G401 (cell line): ENCODE data around the gene PREB. TPM values are rescaled to one million over a fixed set of nuclear protein-coding genes. Genes with fewer than 3 reads are reported as not detected.

Source experiments
- DNase-seq: peaks from one replicate; pipeline ENCODE4 v3.0.0-alpha.2; 2015; ENCODE audit warnings: low spot score
- in situ Hi-C: cut with HindIII; loops from 2 replicates; pipeline ENCODE4 v1.10.0; 2016; ENCODE audit warnings: low sequenced_read_pairs, mixed read lengths
- total RNA-seq: library from RNA; depleted of rRNA; stranded (reverse); fragments of >200 nt; shearing (Covaris generic); gene quantifications from 2 replicates; pipeline ENCODE4 v1.2.3, GENCODE V29; 2014

The PREB gene
- total RNA-seq, 1 experiment from 2014 or later, result 89.5 TPM

DNA sequence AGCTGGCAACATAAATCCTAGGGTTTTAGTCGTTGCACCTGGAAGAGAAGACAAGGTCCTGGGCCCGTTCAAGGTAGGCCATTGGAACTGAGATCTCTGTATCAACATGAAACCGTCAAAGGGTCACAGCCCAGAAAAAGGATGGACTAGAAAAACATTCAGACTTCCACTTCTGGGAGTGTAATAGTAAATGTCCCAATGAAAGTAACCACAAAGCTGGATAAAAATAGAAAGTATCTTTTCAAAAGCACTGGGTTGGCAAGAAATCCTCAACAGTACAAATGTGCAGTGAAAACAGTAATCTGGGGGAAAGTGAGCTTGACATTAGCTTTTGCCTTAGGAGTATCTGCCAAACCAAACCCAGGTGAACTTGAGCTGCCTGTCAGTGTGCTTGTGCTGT, 28.5 kb downstream of the PREB start:
- in situ Hi-C loops, result no loop called here

DNA sequence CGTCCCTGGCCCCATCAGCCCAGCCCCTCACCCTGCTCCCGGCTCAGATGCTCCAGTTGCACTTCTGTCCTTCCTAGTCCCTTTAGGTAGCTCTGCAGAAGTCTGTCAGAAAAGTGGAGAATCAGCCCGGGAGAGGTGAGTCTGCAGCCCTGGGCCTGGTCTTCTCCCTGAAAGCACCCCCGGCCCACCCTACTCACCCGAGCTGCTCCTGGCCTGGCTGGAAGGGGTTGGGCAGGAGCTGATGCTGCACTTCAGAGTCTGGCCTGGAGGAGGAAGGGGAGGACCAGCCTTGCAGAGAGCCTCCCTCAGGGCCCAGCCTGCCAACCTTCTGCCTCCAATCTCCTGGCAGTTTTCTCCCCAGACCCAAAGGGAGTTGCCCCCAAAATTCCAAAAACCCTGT, 32.1 kb downstream of the PREB start:
- DNase-seq, result no peak
- in situ Hi-C loops, result no loop called here

More for the DNA sequence above, 28.5 kb downstream of the PREB start:
- no peak for DNase-seq

DNA sequence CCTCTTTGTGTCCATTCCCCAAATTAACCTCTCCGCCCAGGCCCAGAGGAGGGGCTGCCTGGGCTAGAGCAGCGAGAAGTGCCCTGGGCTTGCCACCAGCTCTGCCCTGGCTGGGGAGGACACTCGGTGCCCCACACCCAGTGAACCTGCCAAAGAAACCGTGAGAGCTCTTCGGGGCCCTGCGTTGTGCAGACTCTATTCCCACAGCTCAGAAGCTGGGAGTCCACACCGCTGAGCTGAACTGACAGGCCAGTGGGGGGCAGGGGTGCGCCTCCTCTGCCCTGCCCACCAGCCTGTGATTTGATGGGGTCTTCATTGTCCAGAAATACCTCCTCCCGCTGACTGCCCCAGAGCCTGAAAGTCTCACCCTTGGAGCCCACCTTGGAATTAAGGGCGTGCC, 34.4 kb downstream of the PREB start:
- no peak for DNase-seq
- in situ Hi-C loops, result no loop called here

DNA sequence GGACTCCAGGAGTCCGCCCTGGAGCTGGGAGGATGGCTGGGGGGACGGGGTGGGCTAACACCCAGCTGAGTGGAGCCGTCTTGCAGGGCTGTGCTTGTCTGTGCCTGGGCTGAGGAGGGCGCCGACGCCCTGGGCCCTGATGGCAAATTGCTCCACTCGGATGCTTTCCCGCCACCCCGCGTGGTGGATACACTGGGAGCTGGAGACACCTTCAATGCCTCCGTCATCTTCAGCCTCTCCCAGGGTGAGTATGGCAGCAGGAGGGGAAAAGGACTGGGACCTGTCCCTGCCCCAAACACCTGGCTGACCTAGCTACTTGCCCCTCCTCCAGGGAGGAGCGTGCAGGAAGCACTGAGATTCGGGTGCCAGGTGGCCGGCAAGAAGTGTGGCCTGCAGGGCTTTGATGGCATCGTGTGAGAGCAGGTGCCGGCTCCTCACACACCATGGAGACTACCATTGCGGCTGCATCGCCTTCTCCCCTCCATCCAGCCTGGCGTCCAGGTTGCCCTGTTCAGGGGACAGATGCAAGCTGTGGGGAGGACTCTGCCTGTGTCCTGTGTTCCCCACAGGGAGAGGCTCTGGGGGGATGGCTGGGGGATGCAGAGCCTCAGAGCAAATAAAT, 35.0 kb downstream of the PREB start:
- in situ Hi-C loops, result no loop called here
- DNase-seq, result no peak

GRCh38 chr2:27097341-27097740, 37.1 kb downstream of the PREB start:
- DNase-seq, result no peak
- in situ Hi-C loops, result no loop called here

- no peak for DNase-seq
- in situ Hi-C loops, result no loop called here
These were observed 37.6 kb downstream of the PREB start for GRCh38 chr2:27096748-27097297.

GRCh38 chr2:27095745-27096651, 38.4 kb downstream of the PREB start:
- DNase-seq, result peak; percentile 88
- in situ Hi-C loops, result no loop called here

- in situ Hi-C loops, result no loop called here
- DNase-seq, result no peak
These were observed 39.0 kb downstream of the PREB start for GRCh38 chr2:27095427-27095744.

- DNase-seq, result no peak
- in situ Hi-C loops, result no loop called here
These were observed 40.0 kb downstream of the PREB start for GRCh38 chr2:27094353-27094984.

GRCh38 chr2:27093430-27094352, 40.7 kb downstream of the PREB start:
- DNase-seq, result no peak
- in situ Hi-C loops, result no loop called here

DNA sequence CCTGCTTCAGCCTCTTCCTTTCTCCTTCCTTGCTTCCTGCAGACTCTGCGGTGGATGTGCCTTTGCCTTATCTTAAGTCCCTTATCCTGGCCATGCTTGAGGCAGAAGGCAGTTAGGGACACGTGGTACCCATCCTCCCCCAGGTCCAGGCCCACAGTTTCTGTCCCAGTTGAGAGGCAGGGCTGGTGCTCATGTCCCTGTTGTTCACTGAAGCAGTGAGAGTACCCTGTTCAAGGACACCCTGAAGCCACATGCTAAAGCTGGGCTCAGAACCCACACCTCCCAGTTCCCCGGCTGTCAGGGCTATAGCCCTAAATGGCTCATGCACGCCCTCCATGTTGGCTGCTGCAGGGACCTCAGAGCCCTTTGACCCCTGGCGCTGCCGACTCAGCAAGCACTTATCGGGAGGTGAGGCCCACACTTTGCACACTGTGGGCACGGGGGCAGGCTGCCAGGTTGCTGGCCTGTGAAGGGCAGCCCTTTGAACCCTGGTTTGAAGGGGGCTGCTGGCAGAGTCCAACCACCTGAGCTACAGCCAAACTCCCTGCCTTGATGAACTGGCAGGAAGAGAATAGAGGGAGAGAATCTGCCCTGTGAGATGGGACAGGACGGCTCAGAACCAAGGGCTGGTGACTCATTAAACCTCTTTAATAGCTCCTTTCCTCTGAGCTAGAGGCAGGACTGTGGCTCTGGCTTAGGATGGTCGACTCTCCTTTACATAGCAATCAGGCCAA, 41.6 kb downstream of the PREB start:
- in situ Hi-C loops, result no loop called here
- no peak for DNase-seq

DNA sequence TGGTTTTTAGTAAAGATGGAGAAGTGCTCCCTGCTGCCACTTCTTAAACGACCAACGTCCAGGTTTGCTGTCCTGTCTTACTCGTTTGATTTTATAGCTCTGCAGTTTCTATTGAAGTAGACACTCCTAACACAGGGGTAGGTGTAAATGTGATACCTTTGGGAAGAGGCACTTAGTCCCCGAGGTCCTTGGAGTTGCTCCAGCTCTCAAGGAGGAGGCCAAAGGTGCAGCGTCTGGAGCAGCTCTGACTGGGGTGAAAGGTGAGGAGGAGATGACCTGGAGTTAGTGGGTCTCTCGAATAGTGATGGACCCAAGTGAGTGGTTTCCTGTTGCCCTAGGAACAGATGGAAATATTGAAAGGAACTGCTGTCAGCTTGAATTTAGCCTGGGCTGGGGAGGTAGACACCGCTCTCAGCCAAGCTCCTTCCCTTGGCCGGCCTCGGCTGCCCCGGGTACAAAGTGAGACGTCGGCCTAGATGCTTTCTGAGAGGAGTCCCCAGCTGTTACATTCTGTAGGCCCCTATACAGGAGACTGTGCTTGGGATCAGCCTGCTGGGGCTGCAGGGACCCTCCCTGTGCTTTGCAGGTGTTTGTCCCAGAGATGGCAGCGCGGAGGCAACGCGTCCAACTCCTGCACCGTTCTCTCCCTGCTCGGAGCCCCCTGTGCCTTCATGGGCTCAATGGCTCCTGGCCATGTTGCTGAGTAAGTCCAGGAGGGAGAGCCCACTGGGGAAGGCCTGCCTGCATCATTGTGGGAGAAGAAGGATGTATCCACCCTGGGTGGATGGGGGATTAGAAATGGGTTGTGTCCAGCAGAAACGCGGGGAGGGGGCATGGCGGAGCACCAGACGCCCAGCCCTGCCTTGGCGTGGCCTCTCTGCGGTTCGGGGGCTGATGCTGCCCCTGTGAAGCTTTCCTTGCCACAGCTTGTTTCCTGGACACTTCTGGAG, 42.4 kb downstream of the PREB start:
- in situ Hi-C loops, result no loop called here
- DNase-seq, result no peak

DNA sequence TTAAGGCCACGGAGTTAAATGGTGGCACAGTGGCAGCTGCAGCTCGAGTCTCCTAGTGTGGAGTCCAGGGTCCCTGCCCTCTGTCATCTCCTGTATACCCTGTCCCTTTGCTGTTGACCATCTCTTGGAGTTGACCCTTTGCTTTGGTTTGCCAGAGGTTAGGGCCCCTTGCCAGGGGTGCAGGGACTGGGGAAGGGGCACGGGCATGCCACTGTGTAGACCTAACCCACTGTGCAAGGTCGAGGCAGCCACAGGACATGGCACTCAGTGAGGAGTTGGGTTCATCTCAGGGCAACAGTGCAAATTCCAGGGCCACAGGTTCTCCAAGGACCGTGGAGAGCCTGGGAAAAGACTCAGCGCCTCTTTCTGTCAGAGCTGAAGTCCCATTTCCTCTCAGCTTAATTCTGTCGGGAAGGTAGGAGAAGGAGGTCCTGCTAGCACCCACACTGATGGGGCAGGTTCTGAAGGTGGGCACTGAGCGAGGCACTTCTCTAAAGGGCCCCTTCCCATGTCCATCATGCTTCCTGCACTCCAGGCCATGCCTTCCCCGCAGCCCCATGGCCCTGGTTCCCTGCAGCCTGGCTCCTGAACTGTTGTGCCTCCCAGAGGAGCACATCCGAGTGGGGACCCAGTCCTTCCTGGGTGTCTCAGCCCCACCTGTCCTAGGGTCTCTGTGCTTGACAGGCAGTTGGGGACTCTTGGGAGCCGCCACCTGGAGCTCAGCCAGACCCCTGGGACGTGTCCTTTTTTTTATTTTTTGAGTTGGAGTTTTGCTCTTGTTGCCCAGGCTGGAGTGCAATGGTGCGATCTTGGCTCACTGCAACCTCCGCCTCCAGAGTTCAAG, 45.1 kb downstream of the PREB start:
- in situ Hi-C loops, result no loop called here
- no peak for DNase-seq

GRCh38 chr2:27088634-27089033, 45.8 kb downstream of the PREB start:
- no peak for DNase-seq
- in situ Hi-C loops, result no loop called here

DNA sequence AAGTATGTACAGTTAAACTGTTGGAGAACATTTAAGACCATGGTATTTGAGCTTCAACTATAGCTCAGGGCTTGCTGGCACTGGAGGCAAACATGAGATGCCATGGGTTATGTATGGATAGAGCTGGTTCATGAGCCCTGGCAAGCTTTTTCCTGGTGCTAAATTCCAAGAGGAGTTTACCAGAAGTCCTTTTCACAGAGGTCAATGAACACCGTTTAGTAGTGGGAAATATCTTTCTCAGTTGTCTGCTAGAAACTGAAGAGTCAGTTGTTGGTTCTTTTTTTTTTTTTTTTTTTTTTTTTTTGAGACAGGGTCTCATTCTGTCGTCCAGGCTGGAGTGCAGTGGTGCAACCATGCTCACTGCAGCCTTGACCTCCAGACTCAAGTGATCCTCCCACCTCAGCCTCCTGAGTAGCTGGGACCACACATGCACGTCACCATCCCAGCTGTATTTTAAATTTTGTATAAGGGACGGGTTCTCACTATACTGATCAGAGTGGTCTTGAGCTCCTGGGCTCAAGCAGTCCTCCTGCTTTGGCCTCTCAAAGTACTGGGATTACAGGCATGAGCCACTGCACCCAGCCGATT, 46.5 kb downstream of the PREB start:
- in situ Hi-C loops, result no loop called here
- no peak for DNase-seq
